ENCODE data around the gene SLC44A4. TPM values are rescaled to one million over a fixed set of nuclear protein-coding genes. Genes with fewer than 3 reads are reported as not detected.
"Not testable (repeated sequence)": the region's sequence is repeated elsewhere in the genome, so short reads cannot be mapped to it uniquely, and the experiment has no call there.

SLC44A4 gene
- total RNA-seq, 1 donor from 2014 or later = 1.8 TPM

- no peak for FAIRE-seq
Measured at GRCh38 chr6:31844507-31844906, 34.3 kb downstream of the SLC44A4 start.

GRCh38 chr6:31842053-31842452, 36.7 kb downstream of the SLC44A4 start:
- Histone ChIP-seq H3K27me3 (ENCODE audit: control insufficient read depth, insufficient read depth, low read length) (no peaks in the 10 kb centered on the region), H3K36me3 (ENCODE audit: control insufficient read depth, insufficient read depth, low read length) (peaks cover 14% of the 10 kb centered on the region), H3K4me3 (ENCODE audit: low read depth, low read length) (no peak overlapping the region)
- TF ChIP-seq CTCF (IDR thresholded peaks at IDR 0.05; ENCODE audit: insufficient read depth, low read length, severe bottlenecking) = no peak
- no peak for FAIRE-seq
- no peak for DNase-seq (ENCODE audit: low read depth)

More at GRCh38 chr6:31844507-31844906, 34.3 kb downstream of the SLC44A4 start:
- Histone ChIP-seq H3K36me3 (ENCODE audit: control insufficient read depth, insufficient read depth, low read length) (peaks cover 2% of the 10 kb centered on the region), H3K27me3 (ENCODE audit: control insufficient read depth, insufficient read depth, low read length) (no peaks in the 10 kb centered on the region), H3K4me3 (ENCODE audit: low read depth, low read length) (no peak overlapping the region)
- TF ChIP-seq CTCF (IDR thresholded peaks at IDR 0.05; ENCODE audit: insufficient read depth, low read length, severe bottlenecking) = no peak
- no peak for DNase-seq (ENCODE audit: low read depth)

GRCh38 chr6:31839779-31840126, 39.0 kb downstream of the SLC44A4 start:
- not testable (repeated sequence) for FAIRE-seq; H3K4me3 ChIP-seq (ENCODE audit: low read depth, low read length); DNase-seq (ENCODE audit: low read depth); H3K27me3 ChIP-seq (ENCODE audit: control insufficient read depth, insufficient read depth, low read length)
- H3K36me3 ChIP-seq (ENCODE audit: control insufficient read depth, insufficient read depth, low read length) = peaks cover 17% of the 10 kb centered on the region

- Histone ChIP-seq H3K36me3 (ENCODE audit: control insufficient read depth, insufficient read depth, low read length) (peaks cover 17% of the 10 kb centered on the region), H3K4me3 (ENCODE audit: low read depth, low read length) (no peak overlapping the region), H3K27me3 (ENCODE audit: control insufficient read depth, insufficient read depth, low read length) (no peaks in the 10 kb centered on the region)
- no peak for TF ChIP-seq CTCF (IDR thresholded peaks at IDR 0.05; ENCODE audit: insufficient read depth, low read length, severe bottlenecking)
- DNase-seq (ENCODE audit: low read depth) (no peak), FAIRE-seq (no peak)
Measured at GRCh38 chr6:31838968-31839367, 39.8 kb downstream of the SLC44A4 start.

GRCh38 chr6:31838114-31838553, 40.7 kb downstream of the SLC44A4 start:
- H3K36me3 ChIP-seq (ENCODE audit: control insufficient read depth, insufficient read depth, low read length) = peaks cover 17% of the 10 kb centered on the region
- not testable (repeated sequence) for DNase-seq (ENCODE audit: low read depth); H3K27me3 ChIP-seq (ENCODE audit: control insufficient read depth, insufficient read depth, low read length); FAIRE-seq; H3K4me3 ChIP-seq (ENCODE audit: low read depth, low read length)

- no peak for DNase-seq (ENCODE audit: low read depth)
- Histone ChIP-seq H3K4me3 (ENCODE audit: low read depth, low read length) (no peak overlapping the region), H3K27me3 (ENCODE audit: control insufficient read depth, insufficient read depth, low read length) (no peaks in the 10 kb centered on the region), H3K36me3 (ENCODE audit: control insufficient read depth, insufficient read depth, low read length) (peaks cover 17% of the 10 kb centered on the region)
- no peak for TF ChIP-seq CTCF (IDR thresholded peaks at IDR 0.05; ENCODE audit: insufficient read depth, low read length, severe bottlenecking)
- no peak for FAIRE-seq
Measured at GRCh38 chr6:31837369-31838113, 41.3 kb downstream of the SLC44A4 start.
